SK-N-SH (cell line): Measurements from ENCODE around the gene EIF5A. TPM values are rescaled to one million over a fixed set of nuclear protein-coding genes. Genes with fewer than 3 reads are reported as not detected.

Experiments
- CTCF ChIA-PET: fragments of 300-600, 350-600 bp; formaldehyde crosslinking; extraction: SDS; loops from one replicate; lab custom pipeline; 2021; lab: Yijun Ruan, JAX
- POLR2A ChIA-PET: fragments of 350-600 bp; sonication (Branson Sonifier 250); formaldehyde crosslinking; extraction: SDS; loops from one replicate; lab custom pipeline; 2020; ENCODE audit warnings: antibody characterized with exemption, inconsistent platforms; lab: Yijun Ruan, JAX
- DNase-seq: peaks from one replicate; pipeline ENCODE4 v3.0.0; 2012
- H2AFZ ChIP-seq: fragments of 200-600 bp; sonication (generic); 2 replicates; pipeline ENCODE4 v1.8.1; 2016; ENCODE audit warnings: antibody characterized with exemption, mild to moderate bottlenecking, low read depth
- H3F3A ChIP-seq: fragments of 200-600 bp; sonication (generic); replicated peaks from 2 replicates; pipeline ENCODE3; 2016; ENCODE audit warnings: antibody characterized with exemption, mild to moderate bottlenecking; ENCODE audit not compliant: insufficient read depth
- H3K27ac ChIP-seq, 2 experiments: fragments of 200-500 bp in 1 of 2; fragments of 200-600 bp in 1 of 2; sonication (Bioruptor generic) in 1 of 2; sonication (generic), shearing (Covaris generic) in 1 of 2; 2 replicates each; pipeline versions ENCODE4 v1.5.1 to v1.6.1; 2014 to 2016; ENCODE audit warnings: low read depth in 2 of 2, inconsistent platforms in 1 of 2, low read length in 1 of 2, mild to moderate bottlenecking in 1 of 2, mixed read lengths in 1 of 2
- H3K27me3 ChIP-seq: fragments of 200-600 bp; sonication (generic), shearing (Covaris generic); 2 replicates; pipeline ENCODE4 v1.6.1; 2016; ENCODE audit warnings: mixed run types; ENCODE audit not compliant: insufficient read depth
- H3K36me3 ChIP-seq, 2 experiments: fragments of 200-500 bp in 1 of 2; fragments of 200-600 bp in 1 of 2; sonication (Bioruptor generic) in 1 of 2; sonication (generic) in 1 of 2; replicated peaks in 1 of 2; 2 replicates each; pipeline versions ENCODE3 to v1.5.1; 2014 to 2016; ENCODE audit warnings: low read length in 1 of 2, mild to moderate bottlenecking in 1 of 2; ENCODE audit not compliant: insufficient read depth in 2 of 2, control insufficient read depth in 1 of 2
- H3K4me1 ChIP-seq, 2 experiments: fragments of 200-500 bp in 1 of 2; fragments of 200-600 bp in 1 of 2; sonication (Bioruptor generic) in 1 of 2; sonication (generic), shearing (Covaris generic) in 1 of 2; 2 replicates each; pipeline versions ENCODE4 v1.5.1 to v1.6.1; 2014 to 2016; ENCODE audit warnings: low read depth in 1 of 2, low read length in 1 of 2, mixed run types in 1 of 2; ENCODE audit not compliant: insufficient read depth in 2 of 2, control insufficient read depth in 1 of 2
- H3K4me2 ChIP-seq: fragments of 200-600 bp; sonication (generic), shearing (Covaris generic); 2 replicates; pipeline ENCODE4 v1.6.1; 2017; ENCODE audit warnings: mixed run types
- H3K4me3 ChIP-seq, 2 experiments: fragments of 200-500 bp in 1 of 2; fragments of 200-600 bp in 1 of 2; sonication (Bioruptor generic) in 1 of 2; sonication (generic), shearing (Covaris generic) in 1 of 2; 2 replicates each; pipeline versions ENCODE4 v1.5.1 to v1.8.1; 2014 to 2016; ENCODE audit warnings: low read depth in 2 of 2, inconsistent platforms in 1 of 2, low read length in 1 of 2, mild to moderate bottlenecking in 1 of 2, mixed read lengths in 1 of 2, moderate library complexity in 1 of 2
- H3K79me2 ChIP-seq: fragments of 200-600 bp; sonication (generic); 2 replicates; pipeline ENCODE4 v1.8.1; 2017; ENCODE audit warnings: mild to moderate bottlenecking; ENCODE audit not compliant: insufficient read depth
- H3K9ac ChIP-seq: fragments of 200-600 bp; sonication (generic); 2 replicates; pipeline ENCODE4 v1.6.1; 2017; ENCODE audit warnings: mixed run types
- H3K9me2 ChIP-seq: fragments of 200-600 bp; sonication (generic); 2 replicates; pipeline ENCODE4 v1.6.1; 2017; ENCODE audit warnings: mixed run types
- H3K9me3 ChIP-seq: fragments of 200-600 bp; sonication (generic); 2 replicates; pipeline ENCODE4 v1.6.1; 2017; ENCODE audit warnings: mixed run types, mild to moderate bottlenecking, moderate library complexity
- H4K20me1 ChIP-seq: fragments of 200-600 bp; sonication (generic); 2 replicates; pipeline ENCODE4 v1.6.1; 2017; ENCODE audit warnings: mild to moderate bottlenecking, mixed run types; ENCODE audit not compliant: insufficient read depth
- CHD2 ChIP-seq: fragments of 150-350 bp; IDR thresholded peaks from 2 replicates; pipeline ENCODE4 v1.6.1; 2018; ENCODE audit warnings: low read length; ENCODE audit not compliant: partially characterized antibody
- ELF1 ChIP-seq: IDR thresholded peaks from 2 replicates; pipeline ENCODE4 v1.4.0; 2012
- EP300 ChIP-seq, 2 experiments: IDR thresholded peaks; 2 replicates each; pipeline versions ENCODE4 v1.4.0 to v1.6.1; 2012; ENCODE audit warnings: borderline replicate concordance in 1 of 2, low read depth in 1 of 2, low read length in 1 of 2
- EZH2phosphoT487 ChIP-seq: fragments of 200-600 bp; sonication (generic); IDR thresholded peaks from 2 replicates; pipeline ENCODE4 v1.6.1; 2017; ENCODE audit warnings: low read depth, mixed run types, mild to moderate bottlenecking, antibody characterized with exemption, moderate library complexity, borderline replicate concordance
- FOXJ3 ChIP-seq: sonication (generic); formaldehyde crosslinking; IDR thresholded peaks from 2 replicates; pipeline ENCODE4 v1.5.1; 2020; ENCODE audit warnings: mild to moderate bottlenecking, missing genetic modification reagents
- GABPA ChIP-seq: IDR thresholded peaks from 2 replicates; pipeline ENCODE4 v1.4.0; 2012; ENCODE audit warnings: low read depth, mild to moderate bottlenecking
- IRF3 ChIP-seq: fragments of 150-350 bp; IDR thresholded peaks from 2 replicates; pipeline ENCODE4 v1.6.1; 2016; ENCODE audit warnings: mild to moderate bottlenecking, low read depth, low read length
- NRF1 ChIP-seq: IDR thresholded peaks from 2 replicates; pipeline ENCODE4 v1.6.1; 2012; ENCODE audit warnings: low read depth, mild to moderate bottlenecking, low read length
- PBX3 ChIP-seq: IDR thresholded peaks from 2 replicates; pipeline ENCODE4; 2012
- RAD21 ChIP-seq: IDR thresholded peaks from 2 replicates; pipeline ENCODE4 v1.6.1; 2012; ENCODE audit warnings: mild to moderate bottlenecking, low read length
- RCOR1 ChIP-seq: fragments of 150-350 bp; IDR thresholded peaks from 2 replicates; pipeline ENCODE4 v1.6.1; 2017; ENCODE audit warnings: antibody characterized with exemption, low read length
- RXRA ChIP-seq: IDR thresholded peaks from 2 replicates; pipeline ENCODE4 v1.4.0; 2012; ENCODE audit warnings: low read depth, mild to moderate bottlenecking, borderline replicate concordance
- SIN3A ChIP-seq: IDR thresholded peaks from 2 replicates; pipeline ENCODE4 v1.6.1; 2012; ENCODE audit warnings: low read depth, mild to moderate bottlenecking, low read length, moderate library complexity, borderline replicate concordance
- TAF1 ChIP-seq: IDR thresholded peaks from 2 replicates; pipeline ENCODE4 v1.6.1; 2012; ENCODE audit warnings: low read depth, mild to moderate bottlenecking, low read length, moderate library complexity, borderline replicate concordance
- USF1 ChIP-seq: IDR thresholded peaks from 2 replicates; pipeline ENCODE4 v1.4.0; 2012; ENCODE audit warnings: low read depth, borderline replicate concordance
- USF2 ChIP-seq: fragments of 150-350 bp; IDR thresholded peaks from 2 replicates; pipeline ENCODE4 v1.6.1; 2017; ENCODE audit warnings: antibody characterized with exemption, low read length, low read depth, borderline replicate concordance
- YY1 ChIP-seq: IDR thresholded peaks from 2 replicates; pipeline ENCODE4 v1.4.0; 2012; ENCODE audit warnings: low read depth, mild to moderate bottlenecking
- ZBTB33 ChIP-seq: IDR thresholded peaks from 2 replicates; pipeline ENCODE4 v1.4.0; 2012; ENCODE audit warnings: low read depth, borderline replicate concordance
- WGBS: methylation state at CpG from one replicate; pipeline ENCODE4 v1.1.6; 2017; ENCODE audit warnings: low lambda C conversion rate; 5-methylcytosine and 5-hydroxymethylcytosine counted together
- polyA plus RNA-seq, 3 experiments: library from polyadenylated mRNA; depleted of rRNA; stranded (reverse); fragments of >200 nt; gene quantifications; 2 replicates each; pipeline ENCODE4 v1.2.3, GENCODE V29; 2012
- TF ChIP-seq, protein P1 (sequence below): IDR thresholded peaks from 2 replicates; pipeline ENCODE4 v1.6.1; 2012; ENCODE audit warnings: mild to moderate bottlenecking, low read depth, low read length, moderate library complexity
- TF ChIP-seq, protein P2 (sequence below): fragments of 200-600 bp; sonication (generic); IDR thresholded peaks from 2 replicates; pipeline ENCODE4 v1.6.1; 2017; ENCODE audit warnings: antibody characterized with exemption, mild to moderate bottlenecking, moderate library complexity

Gene EIF5A
- polyA plus RNA-seq, 1 of the 3 experiments (the other 2 are of a cell fraction): 971 TPM

- peaks cover 0 to 6% of the 10 kb centered on the region in 2 experiments; a peak in 1 of 4 replicates for H3K4me1 ChIP-seq
- ChIA-PET POLR2A (no interaction called here), CTCF (interaction anchor here (0.9 to 1.6 kb wide), 3 partner anchors 9 to 244 kb away, joined by 3 to 11 read pairs (median 4); partner anchors contain the start of gene SLC2A4)
- H4K20me1 ChIP-seq: no peaks in the 10 kb centered on the region
- no peak overlapping the region for H3K4me2 ChIP-seq
- H3K9ac ChIP-seq: no peak overlapping the region
- no peaks in the 10 kb centered on the region for H3K79me2 ChIP-seq
- WGBS: 61% methylated on average over 8 of the region's 19 CpGs
- H3K36me3 ChIP-seq: no peaks in the 10 kb centered on the region
- TF ChIP-seq RCOR1 (no peak), GABPA (no peak), FOXJ3 (CRISPR knock-in tag) (no peak), CHD2 (no peak), PBX3 (no peak), USF2 (no peak), ZBTB33 (no peak), YY1 (no peak), RXRA (no peak), IRF3 (no peak), EZH2phosphoT487 (no peak), TAF1 (no peak), RAD21 (no peak), EP300 (IDR thresholded peaks at IDR 0.05; ENCODE audit: borderline replicate concordance in 1 of 2, low read depth in 1 of 2, low read length in 1 of 2) (no peak), SIN3A (no peak), ELF1 (no peak), NRF1 (no peak), USF1 (no peak)
- TF ChIP-seq, protein P1, sequence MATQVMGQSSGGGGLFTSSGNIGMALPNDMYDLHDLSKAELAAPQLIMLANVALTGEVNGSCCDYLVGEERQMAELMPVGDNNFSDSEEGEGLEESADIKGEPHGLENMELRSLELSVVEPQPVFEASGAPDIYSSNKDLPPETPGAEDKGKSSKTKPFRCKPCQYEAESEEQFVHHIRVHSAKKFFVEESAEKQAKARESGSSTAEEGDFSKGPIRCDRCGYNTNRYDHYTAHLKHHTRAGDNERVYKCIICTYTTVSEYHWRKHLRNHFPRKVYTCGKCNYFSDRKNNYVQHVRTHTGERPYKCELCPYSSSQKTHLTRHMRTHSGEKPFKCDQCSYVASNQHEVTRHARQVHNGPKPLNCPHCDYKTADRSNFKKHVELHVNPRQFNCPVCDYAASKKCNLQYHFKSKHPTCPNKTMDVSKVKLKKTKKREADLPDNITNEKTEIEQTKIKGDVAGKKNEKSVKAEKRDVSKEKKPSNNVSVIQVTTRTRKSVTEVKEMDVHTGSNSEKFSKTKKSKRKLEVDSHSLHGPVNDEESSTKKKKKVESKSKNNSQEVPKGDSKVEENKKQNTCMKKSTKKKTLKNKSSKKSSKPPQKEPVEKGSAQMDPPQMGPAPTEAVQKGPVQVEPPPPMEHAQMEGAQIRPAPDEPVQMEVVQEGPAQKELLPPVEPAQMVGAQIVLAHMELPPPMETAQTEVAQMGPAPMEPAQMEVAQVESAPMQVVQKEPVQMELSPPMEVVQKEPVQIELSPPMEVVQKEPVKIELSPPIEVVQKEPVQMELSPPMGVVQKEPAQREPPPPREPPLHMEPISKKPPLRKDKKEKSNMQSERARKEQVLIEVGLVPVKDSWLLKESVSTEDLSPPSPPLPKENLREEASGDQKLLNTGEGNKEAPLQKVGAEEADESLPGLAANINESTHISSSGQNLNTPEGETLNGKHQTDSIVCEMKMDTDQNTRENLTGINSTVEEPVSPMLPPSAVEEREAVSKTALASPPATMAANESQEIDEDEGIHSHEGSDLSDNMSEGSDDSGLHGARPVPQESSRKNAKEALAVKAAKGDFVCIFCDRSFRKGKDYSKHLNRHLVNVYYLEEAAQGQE: no peak
- TF ChIP-seq, protein P2, sequence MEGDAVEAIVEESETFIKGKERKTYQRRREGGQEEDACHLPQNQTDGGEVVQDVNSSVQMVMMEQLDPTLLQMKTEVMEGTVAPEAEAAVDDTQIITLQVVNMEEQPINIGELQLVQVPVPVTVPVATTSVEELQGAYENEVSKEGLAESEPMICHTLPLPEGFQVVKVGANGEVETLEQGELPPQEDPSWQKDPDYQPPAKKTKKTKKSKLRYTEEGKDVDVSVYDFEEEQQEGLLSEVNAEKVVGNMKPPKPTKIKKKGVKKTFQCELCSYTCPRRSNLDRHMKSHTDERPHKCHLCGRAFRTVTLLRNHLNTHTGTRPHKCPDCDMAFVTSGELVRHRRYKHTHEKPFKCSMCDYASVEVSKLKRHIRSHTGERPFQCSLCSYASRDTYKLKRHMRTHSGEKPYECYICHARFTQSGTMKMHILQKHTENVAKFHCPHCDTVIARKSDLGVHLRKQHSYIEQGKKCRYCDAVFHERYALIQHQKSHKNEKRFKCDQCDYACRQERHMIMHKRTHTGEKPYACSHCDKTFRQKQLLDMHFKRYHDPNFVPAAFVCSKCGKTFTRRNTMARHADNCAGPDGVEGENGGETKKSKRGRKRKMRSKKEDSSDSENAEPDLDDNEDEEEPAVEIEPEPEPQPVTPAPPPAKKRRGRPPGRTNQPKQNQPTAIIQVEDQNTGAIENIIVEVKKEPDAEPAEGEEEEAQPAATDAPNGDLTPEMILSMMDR: no peak
- no peak overlapping the region for H3K4me3 ChIP-seq
- H3K9me2 ChIP-seq: no peaks in the 10 kb centered on the region
- H3K27me3 ChIP-seq: peaks cover 30% of the 10 kb centered on the region; the same call in 1 of the 2 replicates
- no peaks in the 10 kb centered on the region for H3K9me3 ChIP-seq
- no peak overlapping the region for H3K27ac ChIP-seq
- DNase-seq: no peak
- H3F3A ChIP-seq: peaks cover 5% of the 10 kb centered on the region
- no peak overlapping the region for H2AFZ ChIP-seq
These were observed 17.3 kb upstream of the EIF5A start for GRCh38 chr17:7290166-7290565.
